RKO (cell line): Measurements from ENCODE around the gene MACF1.
"Not testable (repeated sequence)": the region's sequence is repeated elsewhere in the genome, so short reads cannot be mapped to it uniquely, and the experiment has no call there.

Experiments
- DNase-seq: peaks from one replicate; pipeline ENCODE4 v3.0.0-alpha.2; 2016; ENCODE audit warnings: low spot score

The MACF1 gene, protein sequence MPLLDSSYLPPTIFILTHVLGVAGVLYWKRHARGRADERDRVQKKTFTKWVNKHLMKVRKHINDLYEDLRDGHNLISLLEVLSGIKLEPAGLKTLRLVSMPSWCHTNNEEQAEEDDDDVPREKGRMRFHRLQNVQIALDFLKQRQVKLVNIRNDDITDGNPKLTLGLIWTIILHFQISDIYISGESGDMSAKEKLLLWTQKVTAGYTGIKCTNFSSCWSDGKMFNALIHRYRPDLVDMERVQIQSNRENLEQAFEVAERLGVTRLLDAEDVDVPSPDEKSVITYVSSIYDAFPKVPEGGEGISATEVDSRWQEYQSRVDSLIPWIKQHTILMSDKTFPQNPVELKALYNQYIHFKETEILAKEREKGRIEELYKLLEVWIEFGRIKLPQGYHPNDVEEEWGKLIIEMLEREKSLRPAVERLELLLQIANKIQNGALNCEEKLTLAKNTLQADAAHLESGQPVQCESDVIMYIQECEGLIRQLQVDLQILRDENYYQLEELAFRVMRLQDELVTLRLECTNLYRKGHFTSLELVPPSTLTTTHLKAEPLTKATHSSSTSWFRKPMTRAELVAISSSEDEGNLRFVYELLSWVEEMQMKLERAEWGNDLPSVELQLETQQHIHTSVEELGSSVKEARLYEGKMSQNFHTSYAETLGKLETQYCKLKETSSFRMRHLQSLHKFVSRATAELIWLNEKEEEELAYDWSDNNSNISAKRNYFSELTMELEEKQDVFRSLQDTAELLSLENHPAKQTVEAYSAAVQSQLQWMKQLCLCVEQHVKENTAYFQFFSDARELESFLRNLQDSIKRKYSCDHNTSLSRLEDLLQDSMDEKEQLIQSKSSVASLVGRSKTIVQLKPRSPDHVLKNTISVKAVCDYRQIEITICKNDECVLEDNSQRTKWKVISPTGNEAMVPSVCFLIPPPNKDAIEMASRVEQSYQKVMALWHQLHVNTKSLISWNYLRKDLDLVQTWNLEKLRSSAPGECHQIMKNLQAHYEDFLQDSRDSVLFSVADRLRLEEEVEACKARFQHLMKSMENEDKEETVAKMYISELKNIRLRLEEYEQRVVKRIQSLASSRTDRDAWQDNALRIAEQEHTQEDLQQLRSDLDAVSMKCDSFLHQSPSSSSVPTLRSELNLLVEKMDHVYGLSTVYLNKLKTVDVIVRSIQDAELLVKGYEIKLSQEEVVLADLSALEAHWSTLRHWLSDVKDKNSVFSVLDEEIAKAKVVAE (N-terminal part only)

DNA sequence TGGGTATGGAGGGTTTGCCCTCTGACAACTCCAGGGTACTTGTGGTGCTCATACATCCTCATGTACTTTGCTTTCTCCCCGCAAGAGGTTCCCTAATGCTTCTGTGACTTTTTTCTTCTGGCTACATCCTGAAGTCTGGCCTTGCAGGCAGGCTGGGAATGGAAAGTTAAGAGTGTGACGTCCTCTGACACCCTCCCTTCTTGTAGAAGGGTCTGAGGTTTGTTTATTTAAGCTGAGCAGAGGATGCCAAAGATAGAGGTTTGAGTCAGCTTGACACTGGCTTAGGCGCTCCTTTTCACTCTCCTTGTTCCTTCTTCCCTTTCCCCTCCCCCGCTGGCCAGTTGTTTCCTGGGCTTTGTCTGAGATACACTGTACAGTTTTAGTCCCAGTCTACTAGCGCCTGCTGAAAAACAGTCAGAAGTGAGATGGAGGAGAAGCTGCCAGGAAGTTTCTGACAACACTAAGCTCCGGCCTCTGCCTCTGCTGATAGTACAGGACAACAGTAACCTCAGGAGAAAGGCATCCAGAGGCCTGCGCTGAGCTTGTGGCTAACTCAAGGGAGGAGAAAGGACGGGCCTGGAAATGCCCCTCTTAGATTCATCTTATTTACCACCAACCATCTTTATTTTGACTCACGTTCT lies at the start of gene MACF1:
TSS of gene MACF1 (plus strand) at position 255 of the 641 bp plus-strand sequence. CDS start at position 583, 328 bp downstream.
- DNase-seq: no peak

DNA sequence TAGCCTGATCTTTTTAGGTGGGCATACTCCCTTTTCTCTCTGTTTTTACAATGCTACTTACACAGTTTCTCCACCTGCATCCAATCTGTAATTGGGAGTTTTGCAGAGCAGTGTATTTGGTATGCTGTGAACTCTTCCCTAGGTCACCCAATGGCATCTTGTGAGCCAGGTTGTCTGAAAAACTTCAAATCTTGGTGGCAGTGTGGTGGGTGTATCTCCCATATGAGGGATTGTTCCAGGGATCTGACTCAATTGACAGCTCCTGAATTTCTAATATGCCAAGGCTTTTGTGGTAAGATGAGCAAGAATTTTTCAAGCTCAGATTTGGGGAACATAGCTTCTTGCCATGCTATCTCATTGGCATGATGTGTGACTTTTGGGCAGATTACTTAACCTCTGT lies 47.2 kb upstream of the MACF1 start:
- no peak for DNase-seq

DNA sequence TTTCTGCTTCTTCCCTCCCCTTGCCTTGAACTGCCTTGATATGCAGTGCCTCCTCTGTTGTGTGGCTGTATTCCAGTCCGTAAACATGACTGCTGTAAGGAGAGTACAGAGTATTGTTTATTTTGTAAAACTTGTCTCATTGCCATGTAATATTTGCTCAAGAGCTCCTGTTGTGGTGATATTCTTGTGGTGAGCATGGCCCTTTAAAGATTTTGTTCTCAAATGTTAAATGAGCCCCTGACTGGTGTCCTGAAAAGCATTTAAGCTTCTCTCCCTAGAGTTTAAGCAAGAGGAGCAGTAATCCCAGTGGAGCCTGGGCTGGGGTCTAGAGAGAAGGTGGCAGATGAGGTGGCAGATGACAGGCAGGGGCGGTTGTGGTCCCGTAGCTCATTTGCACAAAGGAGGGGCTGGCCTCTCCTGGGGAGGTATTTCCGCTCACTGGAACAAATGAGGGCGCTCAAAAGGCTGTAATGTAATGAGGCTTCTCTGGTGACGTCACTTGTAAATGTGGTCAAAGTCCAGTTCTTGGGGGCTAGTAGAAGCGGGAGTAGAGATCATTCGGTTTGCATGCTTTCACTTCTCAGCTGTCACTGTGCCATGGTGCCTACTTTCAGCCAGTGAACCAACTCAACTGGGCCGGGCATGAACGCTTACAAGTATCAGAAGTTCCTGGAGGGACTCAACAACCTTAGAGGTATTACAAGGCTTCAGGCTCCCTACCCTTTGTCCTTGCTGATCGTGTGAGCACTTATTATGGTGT lies 46.0 kb upstream of the MACF1 start:
- no peak for DNase-seq

DNA sequence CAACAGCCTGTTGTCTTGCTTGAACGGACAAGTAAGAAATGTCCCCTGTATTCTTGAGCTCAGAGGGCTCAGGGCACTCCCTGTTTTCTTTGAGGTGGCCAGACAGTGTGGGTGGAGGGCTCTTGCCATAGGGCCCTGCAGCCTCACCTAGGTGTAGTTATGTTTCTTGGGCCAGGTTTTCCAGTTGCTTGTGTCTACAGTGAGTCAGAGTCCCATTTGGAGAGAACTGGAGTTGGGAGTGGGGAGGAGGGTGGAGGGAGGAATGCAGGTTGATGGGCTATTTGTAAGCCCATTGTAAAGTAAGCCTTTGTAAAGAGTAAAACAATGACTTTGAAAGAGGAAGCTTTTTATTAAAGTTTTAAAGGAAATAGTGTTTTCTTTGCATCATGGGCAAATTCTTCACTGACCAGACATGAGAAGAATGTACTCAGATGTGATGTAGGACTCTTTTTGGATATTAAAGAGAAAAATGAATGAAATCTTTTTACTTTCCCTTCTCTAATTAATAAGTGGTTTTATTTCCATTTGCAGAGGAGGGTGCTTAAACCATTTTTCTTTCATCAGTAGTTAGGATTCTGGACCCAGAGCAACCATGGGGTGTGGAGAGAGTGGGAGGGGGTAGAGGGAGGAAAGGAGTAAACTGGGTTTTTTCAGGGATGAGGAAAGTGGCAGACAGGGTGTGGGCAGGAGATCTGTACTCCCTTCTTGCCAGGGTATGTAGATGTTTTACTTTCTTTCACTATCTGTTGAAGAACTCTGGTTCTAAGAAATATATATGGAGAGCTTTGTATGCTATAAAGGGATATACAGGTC lies 45.1 kb upstream of the MACF1 start:
- DNase-seq: no peak

DNA sequence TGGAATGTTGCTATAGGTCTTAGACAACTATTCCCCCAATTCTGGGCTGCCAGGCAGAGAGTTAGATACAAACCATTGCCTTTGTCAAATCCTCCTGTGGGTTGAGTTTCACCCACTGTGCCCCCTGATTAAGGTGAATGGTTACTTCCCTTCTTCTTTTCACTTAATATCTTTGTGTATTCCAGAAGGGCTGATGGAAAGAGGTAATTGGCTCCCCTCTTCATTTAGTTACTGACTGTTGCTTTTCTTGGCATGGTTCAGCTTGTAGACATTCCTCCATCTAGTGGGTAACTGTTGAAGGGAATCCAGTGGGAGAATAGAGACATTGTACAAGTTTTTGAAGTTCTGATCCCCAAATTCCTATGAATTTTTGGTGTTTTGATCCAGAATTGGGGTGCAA lies 43.8 kb upstream of the MACF1 start:
- DNase-seq: no peak

DNA sequence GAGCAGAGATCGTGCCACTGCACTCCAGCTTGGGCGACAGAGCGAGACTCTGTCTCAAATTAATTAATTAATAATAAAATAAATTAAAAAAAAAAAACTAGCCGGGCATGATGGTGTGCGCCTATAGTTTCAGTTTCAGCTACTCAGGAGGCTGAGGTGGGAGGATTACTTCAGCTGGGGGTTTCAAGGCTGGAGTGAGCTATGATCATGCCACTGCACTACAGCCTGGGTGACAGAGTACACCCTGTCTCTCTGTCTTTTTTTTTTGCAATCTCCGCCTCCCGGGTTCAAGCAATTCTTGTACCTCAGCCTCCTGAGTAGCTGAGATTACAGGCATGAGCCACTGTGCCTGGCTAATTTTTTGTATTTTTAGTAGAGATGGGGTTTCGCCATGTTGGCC lies 42.7 kb upstream of the MACF1 start:
- not testable (repeated sequence) for DNase-seq

DNA sequence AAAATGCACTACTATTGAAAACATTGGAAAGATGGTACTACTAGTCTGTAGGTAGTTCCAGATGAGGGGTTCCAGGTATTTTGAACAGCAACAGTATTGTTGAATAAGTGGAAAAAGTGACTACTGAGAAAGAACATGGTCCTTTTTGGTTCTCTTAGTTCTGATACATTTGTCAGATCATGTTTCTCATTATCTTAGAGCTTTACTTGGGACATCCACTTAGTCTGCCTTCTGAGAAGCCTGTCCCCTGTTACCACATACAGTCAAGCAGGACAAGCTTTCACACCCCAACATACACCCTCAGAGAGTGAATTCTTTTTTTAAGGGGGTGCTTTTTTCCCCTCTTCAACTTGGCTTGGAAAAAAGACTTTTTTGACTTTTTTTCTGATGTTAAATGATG lies 41.0 kb upstream of the MACF1 start:
- no peak for DNase-seq

DNA sequence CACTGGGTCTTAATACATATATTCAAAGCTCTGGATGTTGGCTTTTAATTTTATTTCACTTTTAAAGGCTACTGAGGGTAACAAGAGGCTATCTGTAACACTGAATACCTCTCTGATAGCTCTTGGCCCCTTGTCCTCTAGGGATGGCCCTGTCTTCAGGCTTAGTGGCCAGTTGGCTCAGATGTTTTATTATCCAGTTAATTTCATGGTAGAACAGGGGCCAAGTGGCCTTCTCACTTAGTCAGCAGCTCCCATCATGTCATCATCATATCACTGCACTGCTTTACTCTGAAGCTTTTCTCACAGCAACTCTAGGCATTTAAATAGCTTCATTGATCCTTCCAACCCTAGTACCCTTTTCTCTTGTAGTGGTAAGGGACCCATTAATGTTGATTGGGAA lies 40.2 kb upstream of the MACF1 start:
- DNase-seq: no peak

DNA sequence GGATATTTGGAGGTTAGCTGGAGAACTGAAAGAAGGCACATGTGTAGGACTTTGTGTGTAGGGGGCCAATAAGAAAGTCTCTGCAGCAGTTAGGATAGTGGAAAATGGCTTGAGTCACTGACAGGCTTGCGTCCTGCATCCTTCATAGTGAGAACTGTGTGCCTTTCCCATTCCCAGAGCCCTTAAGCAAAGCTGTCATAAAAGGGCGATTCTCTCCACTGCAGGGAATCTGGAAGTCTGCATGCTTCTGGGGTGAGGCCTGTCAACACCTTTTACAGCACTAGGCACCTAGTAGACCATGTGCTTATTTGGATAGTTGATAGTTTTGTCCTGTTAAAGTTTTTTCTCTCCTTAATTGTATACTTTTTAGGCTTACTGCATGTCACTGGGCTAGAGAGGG lies 39.4 kb upstream of the MACF1 start:
- DNase-seq: no peak

DNA sequence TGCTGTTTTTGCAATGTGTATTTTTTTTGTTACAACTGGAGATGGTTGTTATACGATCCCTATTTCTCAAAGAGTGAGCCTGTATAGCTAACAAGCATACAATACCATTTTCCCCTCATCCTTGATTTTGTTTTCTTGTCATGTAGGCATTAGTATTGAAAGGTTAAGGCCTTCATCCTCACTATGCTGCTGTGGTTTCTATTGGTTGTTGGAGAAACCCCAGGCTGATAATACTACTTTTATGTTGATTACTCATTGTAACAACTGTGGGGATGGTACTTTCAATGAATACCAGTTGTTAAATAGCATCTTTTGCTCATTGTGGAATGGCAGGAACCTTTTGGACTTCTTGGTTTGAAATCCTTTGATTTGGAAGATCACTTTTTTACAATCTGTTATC lies 39.0 kb upstream of the MACF1 start:
- DNase-seq: no peak

DNA sequence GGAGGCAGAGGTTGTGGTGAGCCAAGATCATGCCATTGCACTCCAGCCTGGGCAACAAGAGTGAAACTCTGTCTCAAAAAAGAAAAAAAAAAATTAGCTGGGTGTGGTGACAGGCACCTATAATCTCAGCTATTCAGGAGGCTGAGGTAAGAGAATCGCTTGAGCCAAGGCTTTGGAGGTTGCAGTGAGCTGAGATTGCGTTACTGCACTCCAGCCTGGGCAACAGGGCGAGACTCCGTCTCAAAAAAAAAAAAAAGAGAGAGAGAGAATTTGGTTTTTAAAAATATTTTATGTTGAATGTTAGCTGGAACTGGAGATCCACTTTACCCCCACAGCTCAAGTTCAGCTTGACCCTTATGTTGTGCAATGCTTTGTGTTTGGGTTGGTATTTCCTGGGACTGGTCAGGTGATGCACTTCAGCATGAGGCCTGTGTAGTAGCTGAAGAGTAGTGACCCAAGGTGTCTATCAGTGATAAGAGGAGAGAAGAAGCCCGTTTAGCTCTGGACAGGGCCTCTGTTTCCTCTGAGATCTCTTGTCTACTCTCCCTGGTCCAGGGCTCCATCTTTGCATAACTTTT lies 36.8 kb upstream of the MACF1 start:
- no peak for DNase-seq

DNA sequence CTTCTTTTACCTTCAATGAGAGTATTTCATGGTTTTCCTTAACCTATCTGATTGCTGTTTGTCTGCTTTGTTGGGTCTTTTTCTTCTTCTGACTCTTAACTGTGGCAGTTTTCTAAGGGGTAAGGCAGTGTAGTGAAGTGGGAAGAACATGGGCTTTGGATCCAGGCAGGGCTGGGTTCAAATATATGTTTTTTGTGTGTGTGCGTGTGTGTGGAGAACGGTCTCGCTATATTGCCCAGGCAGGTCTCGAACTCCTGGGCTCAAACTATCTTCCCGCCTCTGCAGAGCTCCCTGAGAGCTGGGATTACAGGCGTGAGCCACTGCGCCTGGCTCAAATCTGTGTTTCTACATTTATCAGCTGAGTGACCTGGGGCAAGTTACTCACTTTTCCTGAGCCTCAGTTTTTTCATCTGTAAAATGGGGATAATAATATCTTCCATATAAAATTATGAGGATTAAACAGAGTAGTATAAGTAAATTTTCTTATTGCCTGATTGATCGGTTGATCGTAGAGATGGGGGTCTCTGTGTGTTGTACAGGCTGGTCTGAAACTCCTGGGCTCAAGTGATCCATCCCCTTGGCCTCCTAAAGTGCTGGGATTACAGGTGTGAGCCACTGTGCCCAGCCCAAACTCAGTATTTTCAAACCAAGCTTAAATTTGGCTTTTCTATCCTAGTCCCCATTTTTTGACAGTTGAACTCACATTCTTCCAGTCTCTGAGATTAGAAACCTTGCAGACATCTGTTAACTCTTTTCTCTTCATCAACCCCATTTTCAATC lies 36.0 kb upstream of the MACF1 start:
- DNase-seq: no peak

DNA sequence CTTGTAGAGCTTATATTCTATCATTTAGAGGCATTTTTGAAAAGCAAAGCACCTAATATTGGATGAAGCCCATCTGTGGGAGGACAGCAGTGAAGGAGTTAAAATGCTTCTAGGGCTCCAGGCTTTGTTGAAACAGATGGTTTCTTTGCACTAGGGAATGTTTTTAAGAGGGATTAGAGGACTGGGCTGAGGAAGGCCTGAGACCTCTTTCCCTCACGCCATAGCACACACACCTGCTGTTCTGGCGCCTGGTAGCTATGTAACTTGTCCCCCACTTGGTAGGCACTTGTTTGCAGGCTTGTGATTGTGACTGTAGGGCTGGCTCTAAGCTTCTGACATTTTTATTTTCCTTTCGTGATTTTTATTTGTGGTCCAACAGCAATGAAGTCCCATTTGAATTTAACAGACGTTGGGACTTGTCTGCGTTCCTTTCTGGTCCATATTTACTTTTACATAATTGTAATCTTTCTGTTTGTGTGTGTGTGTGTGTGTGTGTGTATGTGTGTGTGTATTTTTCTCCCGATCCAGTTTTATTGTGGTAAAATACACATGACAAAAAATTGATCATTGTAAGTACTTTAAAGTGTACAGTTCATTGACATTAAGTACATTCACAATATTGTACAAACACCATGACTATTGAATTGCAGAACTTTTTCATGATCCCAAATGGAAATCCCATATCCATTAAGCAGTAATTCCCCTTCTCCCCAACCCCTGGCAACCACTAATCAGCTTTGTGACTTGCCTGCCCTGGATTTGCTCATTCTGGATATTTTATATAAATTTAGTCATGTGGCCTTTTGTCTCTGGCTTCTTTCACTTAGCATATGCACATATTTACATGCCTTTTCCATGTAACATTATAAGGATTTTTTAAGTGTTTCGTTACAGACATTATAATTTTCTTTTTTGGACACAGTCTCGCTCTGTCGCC lies 33.5 kb upstream of the MACF1 start:
- DNase-seq: no peak

DNA sequence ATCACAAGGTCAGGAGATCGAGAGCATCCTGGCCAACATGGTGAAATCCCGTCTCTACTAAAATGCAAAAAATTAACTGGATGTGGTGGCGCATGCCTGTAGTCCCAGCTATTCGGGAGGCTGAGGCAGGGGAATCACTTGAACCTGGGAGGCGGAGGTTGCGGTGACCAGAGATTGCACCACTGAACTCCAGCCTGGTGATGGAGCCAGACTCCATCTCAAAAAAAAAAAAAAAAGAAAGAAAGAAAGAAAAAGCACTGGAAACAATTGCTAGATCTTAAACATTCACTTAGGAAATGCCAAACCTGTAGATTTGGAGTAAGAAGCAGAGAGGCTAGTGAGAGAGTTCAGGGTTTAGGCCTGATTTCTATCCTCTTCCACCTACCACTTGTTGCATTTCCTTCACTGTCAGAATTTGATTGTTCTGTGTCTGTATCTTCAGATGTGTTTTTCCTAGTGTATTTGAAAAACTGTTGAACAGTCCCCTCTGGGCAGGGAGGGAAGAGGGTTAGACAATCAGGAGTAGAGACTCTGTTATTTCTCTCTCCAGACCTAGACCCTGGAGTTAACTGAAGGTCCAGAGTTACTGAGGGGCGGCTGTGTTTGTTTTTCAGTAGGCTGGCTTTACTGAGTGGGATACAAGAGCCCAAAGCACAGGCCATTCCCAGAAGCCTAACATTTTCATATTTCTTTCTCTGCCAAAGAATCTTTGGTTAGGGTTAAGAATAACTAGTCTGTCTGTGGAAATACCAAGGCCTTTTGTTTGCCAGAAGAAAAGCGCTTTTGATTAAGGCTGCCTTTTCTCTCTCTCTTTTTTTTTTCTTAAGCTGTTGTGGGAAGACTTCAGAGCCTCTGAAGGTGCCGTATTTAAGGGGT lies 31.1 kb upstream of the MACF1 start:
- DNase-seq: no peak

DNA sequence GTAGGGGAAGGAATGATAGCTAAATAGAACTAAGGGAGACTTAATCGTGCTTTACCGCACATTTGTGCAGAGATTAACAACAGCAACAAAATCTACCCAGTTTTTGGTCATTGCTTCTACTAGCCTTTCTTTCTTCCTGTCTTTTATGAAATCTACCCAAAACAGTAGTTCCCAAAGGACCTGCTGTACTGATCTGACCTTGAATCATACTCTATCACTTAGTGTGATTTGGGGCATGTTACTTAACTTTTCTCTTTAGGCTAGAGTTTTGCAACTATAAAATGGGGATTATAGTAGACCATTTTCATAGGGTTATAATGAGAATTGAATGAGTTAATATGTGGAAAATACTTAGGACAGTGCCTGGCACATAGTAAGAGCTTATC lies 30.5 kb upstream of the MACF1 start:
- no peak for DNase-seq

DNA sequence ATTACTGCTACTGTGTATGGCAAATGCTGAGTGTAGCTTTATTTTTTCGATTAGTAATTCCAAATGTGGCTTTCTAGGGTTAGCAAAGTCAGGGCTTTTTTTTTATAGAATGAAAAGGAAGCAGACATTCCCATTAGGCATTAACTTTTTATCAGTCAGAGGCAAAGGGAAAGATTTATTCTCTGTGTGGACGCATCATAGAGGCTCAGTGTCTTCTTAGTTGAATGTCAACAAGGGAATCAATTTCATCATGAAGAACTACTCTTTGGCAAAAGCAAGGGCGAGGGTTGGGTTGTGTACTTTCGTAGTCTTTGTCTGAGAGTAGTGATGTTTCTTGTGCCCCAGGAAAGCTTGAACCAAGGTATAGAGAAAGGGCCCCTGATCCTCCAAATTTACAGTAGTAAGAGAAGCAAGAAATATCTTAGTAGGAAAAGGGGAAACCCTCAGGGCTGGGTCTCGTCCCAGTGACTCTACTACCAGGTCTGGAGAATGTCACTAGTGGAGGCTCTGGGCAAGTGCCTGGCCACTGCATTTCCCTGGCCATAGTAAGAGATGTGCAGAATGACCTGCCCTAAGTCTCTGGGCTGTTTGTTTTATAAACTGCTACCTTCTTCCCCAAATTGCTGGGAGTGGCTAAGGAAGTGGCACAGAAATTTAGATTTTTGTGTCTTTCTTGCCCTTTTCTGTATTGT lies 30.0 kb upstream of the MACF1 start:
- no peak for DNase-seq
